ENCODE results near the gene OR6J1. TPM values are rescaled to one million over a fixed set of nuclear protein-coding genes. Genes with fewer than 3 reads are reported as not detected.
"Not testable (repeated sequence)": the region's sequence is repeated elsewhere in the genome, so short reads cannot be mapped to it uniquely, and the experiment has no call there.

Gene OR6J1
- under 1 TPM; 0.07 to 0.22 (median 0.10) TPM for polyA plus RNA-seq (ENCODE audit: insufficient read length in 10 of 10)
- long read RNA-seq, donor 1, result 0 reads
- long read RNA-seq, donor 2, result 0 reads
- long read RNA-seq, donor 3, result 0 reads
- long read RNA-seq, donor 4, result 0 reads
- long read RNA-seq, donor 5, result 0 reads
- long read RNA-seq, donor 6, result 0 reads
- long read RNA-seq, donor 7, result 0 reads
- long read RNA-seq, donor 8, result 0 reads
- long read RNA-seq, donor 9, result 0 reads

DNA sequence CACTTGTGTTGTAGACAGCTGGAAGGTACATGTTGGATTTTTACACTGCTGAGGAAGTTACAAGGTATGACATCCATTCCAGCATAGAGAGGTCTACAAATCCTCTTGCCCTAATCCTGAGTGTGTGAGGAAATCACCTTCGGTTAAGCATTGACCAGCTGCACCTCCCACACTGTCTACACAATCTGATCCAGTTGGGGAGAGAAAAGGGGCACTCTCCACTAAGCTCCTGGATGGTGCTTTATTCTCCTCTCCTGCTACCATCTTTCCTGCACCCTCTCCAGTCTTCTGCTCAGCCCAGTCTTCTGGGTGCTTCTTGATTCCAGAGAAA is at the start of gene OR6J1:
TSS of gene OR6J1 (minus strand) at position 48 of the 331 bp plus-strand sequence. CDS start 9,541 bp downstream, outside the sequence.
- no peak for DNase-seq

DNA sequence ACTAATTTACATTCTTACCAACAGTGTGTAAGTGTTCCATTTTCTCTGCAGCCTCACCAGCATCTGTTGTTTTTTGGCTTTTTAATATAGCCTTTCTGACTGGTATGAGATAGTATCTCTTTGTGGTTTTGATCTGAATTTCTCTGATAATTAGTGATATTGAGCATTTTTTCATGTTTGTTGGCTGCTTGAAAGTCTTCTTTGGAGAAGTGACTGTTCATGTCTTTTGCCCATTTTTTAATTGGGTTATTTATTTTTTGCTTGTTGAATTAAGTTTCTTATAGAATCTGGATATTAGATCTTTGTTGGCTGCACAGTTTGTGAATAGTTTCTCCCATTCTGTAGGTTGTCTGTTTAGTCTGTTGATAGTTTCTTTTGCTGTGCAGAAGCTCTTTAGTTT is 48.0 kb upstream of the OR6J1 start:
- DNase-seq, result no peak

DNA sequence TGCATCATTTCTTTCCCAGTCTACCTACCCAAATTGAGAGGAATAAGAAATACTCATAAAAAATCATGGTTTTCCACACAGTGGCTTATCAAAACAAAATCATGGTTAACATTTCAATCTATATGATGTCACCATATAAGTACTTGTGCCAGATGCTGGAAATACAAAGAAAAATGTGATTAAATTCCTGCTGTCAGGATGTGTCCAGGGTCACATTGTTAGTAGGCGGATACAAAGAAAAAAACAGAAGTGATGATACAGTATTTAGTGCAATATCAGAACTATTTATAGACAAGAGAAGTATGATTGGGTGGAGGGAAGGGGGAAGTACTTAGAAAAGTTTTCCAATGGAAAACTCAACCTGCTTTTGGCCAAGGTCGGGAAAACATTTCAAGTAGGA is 47.0 kb upstream of the OR6J1 start:
- peak in 2 of 3 donors; percentile 14 to 43 for DNase-seq

DNA sequence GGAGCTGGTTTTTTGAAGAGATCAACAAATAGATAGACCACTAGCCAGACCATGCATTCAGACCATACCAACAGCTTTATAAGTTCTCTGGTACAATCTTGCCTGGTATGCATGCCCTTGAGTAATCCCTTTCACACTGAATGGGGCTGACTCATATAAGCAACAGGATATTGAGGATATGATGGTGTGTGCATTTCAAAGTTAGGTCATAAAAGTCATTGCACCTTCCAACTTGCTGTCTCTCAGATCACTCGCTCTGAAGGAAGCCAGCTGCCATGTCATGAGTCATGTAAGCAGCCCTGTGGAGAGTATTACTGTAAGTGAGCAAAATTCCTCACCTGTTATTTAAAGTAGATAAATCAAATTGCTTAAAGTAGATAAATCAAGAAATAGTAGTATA is 45.0 kb upstream of the OR6J1 start:
- DNase-seq, result peak in 1 of 3 donors; percentile 63

DNA sequence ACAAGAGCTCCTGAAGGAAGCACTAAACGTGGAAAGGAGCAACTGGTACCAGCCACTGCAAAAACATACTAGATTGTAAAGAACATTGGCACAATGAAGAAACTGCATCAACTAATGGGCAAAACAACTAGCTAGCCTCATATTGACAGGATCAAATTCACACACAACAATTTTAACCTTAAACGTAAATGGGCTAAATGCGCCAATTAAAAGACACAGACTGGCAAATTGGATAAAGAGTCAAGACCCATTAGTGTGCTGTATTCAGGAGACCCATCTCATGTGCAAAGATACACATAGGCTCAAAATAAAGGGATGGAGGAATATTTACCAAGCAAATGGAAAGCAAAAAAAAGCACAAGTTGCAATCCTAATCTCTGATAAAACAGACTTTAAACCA is 43.8 kb upstream of the OR6J1 start:
- not testable (repeated sequence) for DNase-seq

DNA sequence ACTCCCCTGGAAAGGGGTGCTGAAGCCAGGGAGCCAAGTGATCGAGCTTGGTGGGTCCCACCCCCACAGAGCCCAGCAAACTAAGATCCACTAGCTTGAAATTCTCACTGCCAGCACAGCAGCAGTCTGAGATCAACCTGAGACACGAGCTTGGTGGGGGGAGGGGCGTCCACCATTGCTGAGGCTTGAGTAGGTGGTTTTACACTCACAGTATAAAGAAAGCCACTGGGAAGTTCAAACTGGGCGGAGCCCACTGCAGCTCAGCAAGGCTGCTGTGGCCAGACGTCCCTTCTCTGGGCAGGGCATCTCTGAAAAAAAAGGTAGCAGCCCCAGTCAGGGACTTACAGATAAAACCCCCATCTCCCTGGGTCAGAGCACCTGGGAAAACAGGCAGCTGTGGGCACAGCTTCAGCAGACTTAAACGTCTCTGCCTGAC is 42.0 kb upstream of the OR6J1 start:
- not testable (repeated sequence) for DNase-seq

DNA sequence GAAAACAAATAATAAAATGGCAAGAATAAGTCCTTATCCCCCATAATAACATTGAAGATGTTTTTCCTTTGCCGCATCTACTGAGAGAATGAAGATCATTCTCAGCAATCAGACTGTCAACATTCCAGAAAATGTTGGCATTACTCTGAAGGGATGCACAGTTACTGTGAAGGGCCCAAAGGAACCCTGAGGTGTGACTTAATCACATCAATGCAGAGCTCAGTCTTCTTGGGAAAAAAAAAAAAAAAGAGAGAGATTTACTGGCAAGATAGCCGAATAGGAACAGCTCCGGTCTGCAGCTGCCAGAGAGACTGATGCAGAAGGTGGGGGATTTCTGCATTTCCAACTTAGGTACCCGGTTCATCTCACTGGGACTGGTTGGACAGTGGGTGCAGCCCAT is 41.3 kb upstream of the OR6J1 start:
- no peak for DNase-seq

DNA sequence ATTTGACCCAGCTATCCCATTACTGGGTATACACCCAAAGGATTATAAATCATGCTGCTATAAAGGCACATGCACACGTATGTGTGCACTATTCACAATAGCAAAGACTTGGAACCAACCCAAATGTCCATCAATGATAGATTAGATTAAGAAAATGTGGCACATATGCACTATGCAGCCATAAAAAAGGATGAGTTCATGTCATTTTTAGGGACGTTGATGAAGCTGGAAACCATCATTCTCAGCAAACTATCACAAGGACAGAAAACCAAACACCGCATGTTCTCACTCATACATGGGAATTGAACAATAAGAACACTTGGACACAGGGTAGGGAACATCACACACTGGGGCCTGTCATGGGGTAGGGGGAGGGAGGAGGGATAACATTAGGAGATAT is 39.3 kb upstream of the OR6J1 start:
- not testable (repeated sequence) for DNase-seq

DNA sequence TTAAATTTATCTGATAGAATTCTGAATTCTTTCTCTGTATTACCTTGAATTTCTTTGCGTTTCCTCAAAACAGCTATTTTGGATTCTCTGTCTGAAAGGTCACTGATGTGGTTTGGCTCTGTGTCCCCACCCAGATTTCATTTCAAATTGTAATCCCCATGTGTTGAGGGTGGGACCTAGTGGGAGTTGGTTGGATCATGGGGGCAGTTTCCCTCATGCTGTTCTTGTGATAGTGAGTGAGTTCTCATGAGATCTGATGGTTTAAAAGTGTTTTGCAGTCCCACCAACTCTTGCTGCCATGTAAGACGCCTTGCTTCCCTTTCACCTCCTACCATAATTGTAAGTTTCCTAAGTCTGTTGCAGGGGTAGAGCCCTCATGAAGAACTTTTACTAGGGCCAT is 34.1 kb upstream of the OR6J1 start:
- DNase-seq, result no peak

DNA sequence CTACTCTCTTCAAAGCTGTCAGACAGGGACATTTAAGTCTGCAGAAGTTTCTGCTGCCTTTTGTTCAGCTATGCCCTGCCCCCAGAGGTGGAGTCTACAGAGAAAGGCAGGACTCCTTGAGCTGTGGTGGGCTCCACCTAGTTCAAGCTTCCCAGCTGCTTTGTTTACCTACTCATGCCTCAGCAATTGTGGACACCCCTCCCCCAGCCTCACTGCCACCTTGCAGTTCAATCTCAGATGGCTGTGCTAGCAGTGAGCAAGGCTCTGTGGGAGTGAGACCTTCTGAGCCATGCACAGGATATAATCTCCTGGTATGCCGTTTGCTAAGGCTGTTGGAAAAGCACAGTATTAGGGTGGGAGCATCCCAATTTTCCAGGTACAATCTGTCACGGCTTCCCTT is 33.4 kb upstream of the OR6J1 start:
- DNase-seq, result not testable (repeated sequence)

DNA sequence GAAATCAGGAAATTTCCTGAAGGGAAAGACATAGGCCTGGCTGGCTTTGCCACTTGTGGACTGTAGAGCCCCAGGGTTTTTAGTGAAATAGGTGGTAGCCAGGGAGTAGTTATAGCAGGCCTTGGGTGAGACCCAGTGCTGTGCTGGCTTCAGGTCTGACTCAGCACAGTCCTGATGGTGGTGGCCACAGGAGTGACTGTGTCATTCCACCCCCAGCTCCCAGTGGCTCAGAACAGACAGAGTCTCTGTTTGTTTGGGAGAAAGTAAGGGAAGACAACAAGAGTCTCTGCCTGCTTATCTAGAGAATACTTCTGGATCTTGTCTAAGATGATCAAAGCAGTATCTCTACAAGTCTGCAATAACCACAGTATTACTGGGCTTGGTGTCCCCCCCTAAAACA is 27.5 kb upstream of the OR6J1 start:
- DNase-seq, result no peak

DNA sequence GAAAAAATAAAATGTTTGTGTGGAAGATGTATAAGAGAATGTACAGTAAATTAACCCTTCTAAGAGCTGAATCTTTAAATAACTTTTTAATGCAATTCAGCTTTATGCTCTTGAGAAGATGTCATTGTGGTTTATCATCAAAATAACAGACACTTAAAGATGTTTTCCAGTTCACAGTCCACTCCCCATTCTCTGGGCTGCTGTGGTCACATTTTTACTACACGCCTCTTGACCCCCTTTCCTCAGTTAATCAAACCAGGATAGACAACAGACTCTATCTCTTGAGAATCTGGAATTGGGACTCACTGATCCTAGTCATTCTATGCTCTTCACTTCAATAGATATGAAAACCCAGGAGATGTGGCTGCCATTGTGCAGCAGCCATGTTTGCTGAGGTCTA is 24.7 kb upstream of the OR6J1 start:
- no peak for DNase-seq

DNA sequence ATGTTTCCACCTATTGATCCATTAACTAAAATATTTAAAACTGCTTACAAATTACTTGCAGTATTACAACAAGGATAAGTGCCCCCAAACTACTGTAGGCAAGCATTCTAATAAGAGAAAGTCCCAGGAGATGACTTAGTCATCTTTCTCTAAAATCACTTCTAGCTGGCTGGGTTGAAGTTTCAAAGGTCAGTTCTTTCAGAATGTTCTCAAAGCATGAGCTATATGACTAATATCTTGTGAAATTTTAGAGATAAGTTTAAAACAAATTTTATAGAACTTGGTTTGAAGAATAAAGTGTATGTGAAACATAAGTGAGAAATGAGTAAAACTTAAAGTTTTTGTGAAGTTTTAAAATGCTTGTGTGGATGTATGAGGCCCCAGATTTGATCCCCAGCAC is 24.3 kb upstream of the OR6J1 start:
- DNase-seq, result peak in 1 of 3 donors; percentile 33

DNA sequence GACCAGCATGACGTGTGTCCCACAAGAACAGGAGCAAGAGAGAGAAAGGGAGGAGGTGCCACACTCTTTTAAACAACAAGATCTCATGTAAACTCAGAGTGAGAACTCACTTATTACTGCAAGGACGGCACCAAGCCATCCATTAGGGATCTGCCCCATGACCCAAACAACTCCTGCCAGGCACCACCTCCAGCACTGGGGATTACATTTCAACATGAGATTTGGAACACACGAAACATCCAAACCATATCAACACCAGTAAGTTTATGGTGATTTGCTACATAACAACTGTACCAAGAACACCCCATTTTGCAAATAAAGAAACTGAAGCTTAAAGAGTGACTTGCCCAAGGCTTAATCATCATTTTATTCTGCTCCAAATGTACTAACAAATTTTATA is 23.7 kb upstream of the OR6J1 start:
- no peak for DNase-seq

DNA sequence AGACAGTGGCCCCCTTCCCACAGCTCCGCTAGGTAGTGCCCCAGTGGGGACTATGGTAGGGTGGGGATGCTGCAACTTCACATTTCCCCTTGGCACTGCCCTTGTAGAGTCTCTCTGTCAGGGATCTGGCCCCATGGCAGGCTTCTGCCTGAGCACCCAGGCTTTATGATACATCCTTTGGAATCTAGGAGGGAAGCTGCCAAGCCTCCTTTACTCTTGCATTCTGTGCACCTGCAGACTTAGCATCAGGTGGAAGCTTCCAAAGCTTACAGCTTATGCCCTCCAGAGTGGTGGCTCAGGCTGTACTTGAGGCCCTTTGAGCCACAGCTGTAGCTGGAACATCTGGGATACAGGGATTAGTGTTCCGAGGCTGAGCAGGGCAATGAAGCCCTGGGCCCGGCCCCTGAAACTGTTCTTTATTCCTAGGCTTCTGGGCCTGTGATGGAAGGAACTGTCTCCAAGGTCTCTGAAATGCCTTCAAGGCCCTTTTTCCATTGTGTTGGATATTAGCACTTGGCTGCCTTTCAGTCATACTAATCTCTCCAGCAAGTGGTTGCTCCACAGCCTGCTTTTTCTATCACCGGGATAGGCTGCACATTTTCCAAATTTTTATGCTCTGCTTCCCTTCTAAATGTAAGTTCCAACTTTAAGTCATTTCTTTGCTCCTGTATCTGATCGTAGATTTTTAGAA is 22.2 kb upstream of the OR6J1 start:
- DNase-seq, result peak in 2 of 3 donors; percentile 42 to 47

DNA sequence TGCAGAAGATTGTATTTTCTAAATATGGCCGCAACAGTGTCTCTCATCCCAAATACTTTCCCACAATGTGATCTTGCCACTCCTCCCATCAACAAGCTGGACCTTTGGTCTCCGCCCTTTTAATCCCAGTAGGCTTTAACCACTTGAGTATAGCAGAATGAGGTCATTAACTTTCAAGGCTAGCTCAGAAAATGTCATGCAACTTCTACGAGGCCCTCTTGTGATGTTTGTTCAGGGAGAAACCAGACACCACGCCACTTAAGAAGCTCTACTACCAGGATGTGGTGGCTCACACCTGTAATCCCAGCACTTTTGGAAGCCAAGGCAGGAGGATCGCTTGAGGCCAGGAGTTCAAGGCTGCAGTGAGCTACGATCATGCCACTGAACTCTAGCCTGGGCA is 20.1 kb upstream of the OR6J1 start:
- no peak for DNase-seq

DNA sequence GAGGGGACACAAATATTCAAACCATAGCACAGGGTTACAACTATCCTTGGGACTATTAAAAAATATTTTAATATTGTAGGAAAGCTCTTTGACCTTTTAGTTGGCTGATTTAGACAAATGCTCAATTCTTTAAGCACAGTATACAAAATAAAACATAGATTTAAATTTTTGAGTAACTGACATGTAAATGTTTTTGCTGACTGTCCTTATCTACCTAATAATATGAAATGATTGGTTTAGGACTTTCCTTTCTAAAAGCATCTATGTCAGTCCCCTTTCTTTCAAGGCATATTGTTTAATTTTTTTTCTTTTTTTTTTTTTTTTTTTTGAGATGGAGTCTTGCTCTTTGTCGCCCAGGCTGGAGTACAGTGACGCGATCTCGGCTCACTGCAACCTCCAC is 16.5 kb upstream of the OR6J1 start:
- no peak for DNase-seq

DNA sequence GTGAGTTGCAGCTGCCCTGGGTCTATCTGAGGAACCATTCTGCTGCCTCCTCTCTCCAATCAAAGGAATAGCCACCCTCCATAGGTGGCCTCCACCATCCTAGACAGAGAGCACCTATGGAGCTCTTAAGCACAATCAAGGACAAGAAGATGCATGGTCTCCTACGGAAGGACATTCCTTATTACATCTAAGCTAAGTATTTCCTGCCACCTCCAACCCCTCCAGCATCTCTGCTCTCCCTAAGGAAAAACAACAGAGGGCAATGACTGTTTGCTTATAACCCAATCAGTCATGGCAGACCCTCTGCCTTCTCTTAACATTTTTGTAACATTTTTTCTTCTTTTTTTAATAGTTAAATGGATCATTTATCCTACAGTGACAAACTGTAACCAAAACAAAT is 14.8 kb upstream of the OR6J1 start:
- no peak for DNase-seq

DNA sequence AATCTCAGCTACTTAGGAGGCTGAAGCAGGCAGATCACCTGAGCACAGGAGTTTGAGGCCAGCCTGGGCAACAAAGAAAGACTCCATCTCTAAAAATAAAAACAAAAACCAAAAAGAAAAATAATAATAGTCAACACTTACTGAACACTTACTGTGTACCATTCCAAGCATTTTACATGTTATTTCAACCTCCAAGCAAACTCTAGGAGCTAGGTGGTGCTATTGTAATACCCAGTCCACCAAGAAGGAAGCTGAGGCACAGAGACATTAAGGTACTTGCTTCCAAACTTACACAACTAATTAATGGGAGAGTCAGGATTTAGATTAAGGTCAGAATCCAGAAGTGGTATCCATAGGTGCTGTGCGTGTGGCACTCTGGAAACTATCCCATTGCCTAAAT is 13.7 kb upstream of the OR6J1 start:
- DNase-seq, result peak in 1 of 3 donors; percentile 33

DNA sequence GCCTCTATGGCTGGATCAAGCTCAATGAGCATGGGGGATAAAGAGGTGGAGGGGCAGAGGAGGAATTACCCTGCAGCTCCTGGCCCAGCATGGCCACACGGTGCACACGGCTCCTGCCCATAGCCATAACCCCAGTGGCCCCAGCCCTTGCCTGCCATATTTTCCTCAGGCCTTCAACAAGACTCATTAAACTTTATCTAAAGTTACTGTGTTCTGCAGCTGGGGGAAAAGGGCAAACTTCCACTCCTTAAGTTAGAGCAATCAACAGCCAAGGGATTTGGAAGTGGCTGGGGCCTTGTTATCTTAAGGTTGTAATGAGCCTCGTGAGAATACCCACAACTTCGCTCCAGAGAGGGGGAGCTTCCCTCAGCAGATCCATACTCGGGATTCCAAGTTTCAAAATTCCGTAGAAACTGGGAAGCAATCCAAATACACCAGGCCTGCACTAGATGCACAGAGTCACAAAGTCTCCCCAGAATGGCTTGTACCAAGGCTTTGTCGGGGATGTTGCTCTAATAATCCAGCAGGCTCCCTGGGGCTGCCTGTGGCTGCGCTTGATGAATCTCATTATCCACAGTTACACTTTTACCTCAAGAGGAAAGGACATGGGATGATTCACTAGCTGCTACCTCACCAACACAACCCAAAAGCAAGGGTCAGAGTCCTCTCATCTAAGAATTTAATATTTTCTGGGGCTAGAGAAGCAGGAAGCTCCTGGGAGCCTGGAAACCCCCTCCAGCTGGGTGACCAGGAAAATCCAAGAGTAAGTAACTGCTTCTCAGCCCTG is 13.0 kb upstream of the OR6J1 start:
- peak in 2 of 3 donors; percentile 30 to 69 for DNase-seq

DNA sequence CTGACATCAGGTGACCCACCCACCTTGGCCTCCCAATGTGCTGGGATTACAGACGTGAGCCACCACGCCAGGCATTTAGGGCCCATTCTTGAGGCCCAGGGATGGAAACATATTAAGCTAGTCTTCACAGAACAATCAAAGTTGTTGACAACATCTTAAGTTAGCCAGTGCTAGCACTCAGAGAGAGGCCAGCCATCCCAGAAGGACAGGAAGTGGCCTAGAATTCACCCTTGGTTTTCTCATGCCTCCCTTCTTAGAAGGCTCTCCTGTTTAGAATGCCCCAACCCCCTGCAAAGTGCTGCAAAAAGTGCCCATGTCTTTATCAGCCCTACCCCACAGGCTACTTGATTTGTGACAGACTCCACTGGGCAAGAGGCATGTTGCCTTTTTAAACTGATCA is 12.1 kb upstream of the OR6J1 start:
- no peak for DNase-seq

DNA sequence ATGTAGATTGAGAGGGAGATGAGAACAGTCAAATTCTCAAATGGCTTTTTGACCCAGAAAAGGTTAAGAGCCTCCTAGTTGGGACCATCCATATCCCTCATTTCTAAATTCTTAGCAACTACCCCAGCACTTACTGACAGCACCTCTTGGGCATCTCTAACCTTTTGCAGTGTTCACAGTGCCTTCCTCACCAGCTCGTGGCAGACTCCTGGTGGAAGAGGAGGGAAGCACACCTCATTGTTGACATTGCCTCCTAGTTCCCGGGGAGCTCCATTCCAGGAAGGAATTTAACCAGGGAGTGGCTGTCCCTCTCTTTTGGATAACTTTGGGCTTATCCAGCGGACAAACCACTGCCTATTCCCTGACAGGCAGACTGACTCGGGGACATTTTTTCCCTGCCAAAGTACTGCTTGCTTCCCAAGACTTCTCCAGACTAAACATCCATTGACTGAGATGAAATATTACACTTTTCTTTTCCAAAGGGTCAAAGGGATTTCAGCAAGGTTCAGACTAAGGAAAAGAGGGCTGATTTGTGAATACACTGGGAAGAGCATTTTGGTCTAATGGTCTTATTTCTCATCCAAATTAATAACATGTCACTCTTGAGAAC is 9.0 kb upstream of the OR6J1 start:
- DNase-seq, result peak; percentile 41 to 65 (median 57)

DNA sequence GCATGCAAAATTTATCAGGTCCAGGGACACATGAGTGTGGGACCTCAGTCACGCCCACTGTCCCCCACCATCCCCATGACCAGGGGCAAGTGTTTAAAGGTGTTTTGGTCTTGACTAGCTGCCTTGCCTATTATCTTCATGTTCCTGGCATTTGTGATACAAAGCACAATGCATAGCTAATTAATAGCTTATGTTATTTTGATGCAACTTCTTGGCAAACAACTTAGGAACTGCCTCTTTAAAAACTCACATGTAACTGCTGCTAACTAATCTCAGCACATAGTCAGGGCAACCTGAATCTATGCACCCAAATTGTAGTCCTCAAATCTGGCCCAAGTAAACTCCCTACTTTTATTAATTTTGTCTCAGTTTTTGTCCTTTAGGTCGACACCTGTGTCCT is 7.4 kb upstream of the OR6J1 start:
- no peak for DNase-seq

All from muscle of back (tissue), 13 donors.